T-helper 1 cell treated with Interleukin-12 subunit alpha and Interleukin-12 subunit beta and Interleukin-4 antibody, amounts not matched to agents 30 μg/mL and 1 μg/mL, for 36 hours (primary cell): ENCODE measurements around the gene HNRNPM.

ENCODE experiments used
- H3K27ac Mint-ChIP-seq: one replicate; pipeline ENCODE4 v1.8.0; 2021; ENCODE audit warnings: mild to moderate bottlenecking, mixed read lengths
- H3K27me3 Mint-ChIP-seq: one replicate; pipeline ENCODE4 v1.8.0; 2021; ENCODE audit warnings: low read depth, mixed read lengths
- H3K36me3 Mint-ChIP-seq: one replicate; pipeline ENCODE4 v1.8.0; 2021; ENCODE audit warnings: low read depth, mixed read lengths
- H3K4me1 Mint-ChIP-seq: one replicate; pipeline ENCODE4 v1.8.0; 2021; ENCODE audit warnings: low read depth, mixed read lengths
- H3K4me3 Mint-ChIP-seq: one replicate; pipeline ENCODE4 v1.8.0; 2021; ENCODE audit warnings: mild to moderate bottlenecking, moderate library complexity, mixed read lengths
- H3K9me3 Mint-ChIP-seq: one replicate; pipeline ENCODE4 v1.8.0; 2021; ENCODE audit warnings: mixed read lengths

HNRNPM gene

DNA sequence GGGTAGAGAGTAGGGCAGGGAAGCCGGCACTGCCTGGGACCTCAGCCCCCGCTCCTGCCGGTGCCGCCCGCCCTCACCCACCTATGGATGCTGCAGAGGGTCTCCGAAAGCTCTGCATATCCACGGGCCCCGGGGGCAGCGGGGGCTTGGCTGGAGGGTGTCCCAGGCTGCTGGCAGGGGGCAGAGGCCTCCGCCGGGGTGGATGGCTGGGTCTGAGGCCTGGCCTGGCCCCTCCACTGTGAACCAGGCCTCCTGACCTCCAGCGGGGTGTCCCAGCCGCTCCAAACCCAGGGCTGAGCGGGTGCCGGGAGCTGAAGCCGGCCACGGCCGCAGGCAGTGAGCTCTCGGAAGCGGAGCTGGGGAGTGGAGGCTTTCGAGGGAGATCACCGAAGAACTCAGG, 53.5 kb downstream of the HNRNPM start:
- Mint-ChIP-seq H3K36me3 (no peaks in the 10 kb centered on the region), H3K4me1 (peaks cover 11% of the 10 kb centered on the region), H3K4me3 (no peak overlapping the region), H3K27ac (no peak overlapping the region), H3K9me3 (no peaks in the 10 kb centered on the region), H3K27me3 (no peaks in the 10 kb centered on the region)

DNA sequence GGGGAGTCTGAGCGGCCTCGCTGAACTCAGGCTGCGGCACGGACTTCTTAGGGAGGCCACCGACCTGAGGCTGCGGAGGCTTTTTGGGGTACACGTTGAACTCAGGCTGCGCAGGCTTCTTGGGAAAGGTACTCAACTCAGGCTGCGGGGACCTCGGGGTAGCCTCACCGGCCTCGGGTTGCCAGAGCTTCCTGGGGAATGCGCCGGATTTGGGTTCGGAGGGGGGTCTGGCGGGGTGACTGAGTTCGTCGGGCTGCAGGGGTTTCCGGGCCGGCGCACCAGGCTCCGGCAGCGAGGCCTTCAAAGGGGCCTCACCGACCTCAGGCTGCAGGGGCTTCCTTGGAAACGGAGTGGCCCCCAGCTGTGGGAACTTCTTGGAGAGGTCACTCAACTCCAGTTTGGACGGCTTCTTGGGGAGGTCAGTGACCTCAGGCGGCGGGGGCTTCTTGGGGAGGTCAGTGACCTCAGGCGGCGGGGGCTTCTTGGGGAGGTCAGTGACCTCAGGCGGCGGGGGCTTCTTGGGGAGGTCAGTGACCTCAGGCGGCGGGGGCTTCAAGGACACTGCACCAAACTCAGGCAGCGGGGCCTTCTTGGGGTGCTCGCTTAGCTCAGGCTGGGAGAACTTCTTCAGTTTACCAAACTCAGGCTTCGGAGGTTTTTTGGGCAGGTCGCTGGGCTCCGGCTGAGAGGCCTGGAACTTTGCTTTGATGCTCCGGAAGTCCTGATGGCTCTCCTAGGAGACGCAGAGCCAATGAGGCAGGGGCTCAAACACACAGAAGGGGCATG, 54.5 kb downstream of the HNRNPM start:
- Mint-ChIP-seq H3K36me3 (no peaks in the 10 kb centered on the region), H3K4me1 (peaks cover 14% of the 10 kb centered on the region), H3K4me3 (no peak overlapping the region), H3K27ac (no peak overlapping the region), H3K27me3 (no peaks in the 10 kb centered on the region), H3K9me3 (no peaks in the 10 kb centered on the region)

DNA sequence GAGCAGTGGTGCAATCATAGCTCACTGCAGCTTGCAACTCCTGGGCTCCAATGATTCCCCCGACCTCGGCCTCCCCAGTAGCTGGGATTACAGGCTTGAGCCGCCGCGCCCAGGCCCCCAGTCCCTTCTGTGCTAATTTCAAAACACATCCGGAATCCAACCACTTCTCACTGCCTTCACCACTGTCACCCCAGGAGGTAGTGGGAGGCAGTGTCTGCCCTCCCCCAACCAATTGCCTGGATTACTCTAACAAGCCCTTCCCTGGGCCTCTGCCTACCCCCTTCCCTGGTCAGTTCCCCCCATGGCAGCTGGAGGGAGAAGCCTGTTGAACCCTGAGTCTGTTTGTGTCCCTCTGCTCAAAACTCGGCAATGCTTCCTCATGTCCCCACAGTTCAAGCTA, 55.4 kb downstream of the HNRNPM start:
- H3K9me3 Mint-ChIP-seq: no peaks in the 10 kb centered on the region
- peak overlapping the region; percentile 50 for H3K27ac Mint-ChIP-seq
- H3K36me3 Mint-ChIP-seq: no peaks in the 10 kb centered on the region
- H3K4me1 Mint-ChIP-seq: peaks cover 15% of the 10 kb centered on the region
- H3K27me3 Mint-ChIP-seq: no peaks in the 10 kb centered on the region
- no peak overlapping the region for H3K4me3 Mint-ChIP-seq

DNA sequence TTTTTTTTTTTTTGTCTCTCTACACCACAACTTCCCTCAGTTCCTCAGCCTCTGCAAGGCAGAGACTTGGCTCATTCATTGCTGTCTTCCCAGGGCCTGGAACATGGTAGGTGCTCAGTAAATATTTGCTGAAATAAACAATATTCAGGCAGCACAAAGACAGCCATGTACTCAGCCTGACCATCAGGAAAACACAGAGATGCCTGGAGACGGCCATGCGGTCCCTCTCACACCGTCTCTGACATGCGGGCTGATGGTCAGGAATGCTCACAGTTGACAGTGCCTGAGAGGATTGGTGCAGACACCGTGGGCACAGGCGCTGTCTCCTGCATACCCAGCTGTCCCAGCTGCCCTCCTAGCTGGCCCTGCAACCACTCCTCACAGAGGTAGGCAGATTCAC, 56.7 kb downstream of the HNRNPM start:
- no peaks in the 10 kb centered on the region for H3K27me3 Mint-ChIP-seq
- peaks cover 17% of the 10 kb centered on the region for H3K4me1 Mint-ChIP-seq
- H3K36me3 Mint-ChIP-seq: no peaks in the 10 kb centered on the region
- no peak overlapping the region for H3K4me3 Mint-ChIP-seq
- H3K27ac Mint-ChIP-seq: no peak overlapping the region
- H3K9me3 Mint-ChIP-seq: no peaks in the 10 kb centered on the region

DNA sequence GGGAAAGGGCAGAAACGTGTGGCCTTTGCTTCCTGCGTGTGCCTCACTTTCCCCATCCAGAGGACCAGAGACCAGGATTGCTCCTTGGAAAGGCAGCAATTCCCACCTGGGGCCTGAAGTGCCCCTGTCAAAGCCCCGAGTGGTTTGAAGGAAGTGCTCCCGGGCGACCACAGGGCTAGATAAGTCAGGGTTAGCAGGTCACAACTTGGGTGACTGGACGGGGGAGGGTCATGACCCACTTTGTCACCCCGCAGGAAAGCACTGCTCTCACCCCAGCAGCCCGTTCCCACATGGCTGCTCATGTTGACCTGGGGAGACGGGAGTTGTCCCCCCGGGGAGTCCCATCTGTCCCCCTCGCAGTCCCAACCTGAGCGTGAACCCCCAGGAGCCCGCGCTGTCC, 57.2 kb downstream of the HNRNPM start:
- H3K4me1 Mint-ChIP-seq: peaks cover 17% of the 10 kb centered on the region
- no peaks in the 10 kb centered on the region for H3K27me3 Mint-ChIP-seq
- no peaks in the 10 kb centered on the region for H3K36me3 Mint-ChIP-seq
- no peaks in the 10 kb centered on the region for H3K9me3 Mint-ChIP-seq
- no peak overlapping the region for H3K4me3 Mint-ChIP-seq
- no peak overlapping the region for H3K27ac Mint-ChIP-seq

DNA sequence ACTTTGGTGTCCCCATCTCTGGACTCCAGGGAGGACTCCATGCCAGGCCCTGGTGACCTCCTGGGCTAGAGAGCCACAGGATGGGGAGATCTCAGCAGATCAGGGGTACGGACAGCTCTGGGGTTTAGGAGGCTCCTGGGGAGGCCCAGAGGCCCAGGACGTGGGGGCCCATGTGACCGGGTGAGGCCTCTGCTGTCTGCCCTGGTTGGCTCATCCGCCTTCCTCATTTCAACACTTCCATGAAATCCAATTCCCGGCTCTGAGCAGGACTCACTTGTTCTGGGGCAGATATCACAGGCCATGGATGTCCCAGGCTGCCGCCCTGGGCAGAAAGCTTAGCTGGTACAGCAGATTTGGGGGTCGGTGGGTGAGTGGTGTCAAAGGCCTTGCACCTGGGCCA, 58.7 kb downstream of the HNRNPM start:
- Mint-ChIP-seq H3K36me3 (no peaks in the 10 kb centered on the region), H3K9me3 (no peaks in the 10 kb centered on the region), H3K4me1 (peaks cover 17% of the 10 kb centered on the region), H3K27ac (no peak overlapping the region), H3K4me3 (no peak overlapping the region), H3K27me3 (no peaks in the 10 kb centered on the region)

DNA sequence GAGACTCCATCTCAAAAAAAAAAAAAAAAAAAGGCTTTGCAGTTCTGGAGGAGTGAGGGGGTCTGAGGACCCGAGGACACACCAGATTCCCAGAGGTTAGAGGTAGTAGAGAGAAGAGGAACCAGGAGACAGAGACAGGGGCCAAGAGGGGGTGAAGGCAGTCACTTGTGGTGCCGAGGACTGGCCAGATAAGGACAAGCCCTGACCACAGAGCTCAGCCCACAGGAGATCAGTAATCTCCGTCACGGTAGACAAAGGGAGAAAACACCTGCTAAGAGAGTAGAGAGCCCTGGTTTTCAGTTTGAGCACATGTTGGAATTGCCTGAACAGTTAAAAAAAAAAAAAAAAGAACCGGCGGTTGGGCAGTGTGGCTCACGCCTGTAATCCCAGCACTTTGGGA, 59.4 kb downstream of the HNRNPM start:
- H3K4me1 Mint-ChIP-seq: peaks cover 17% of the 10 kb centered on the region
- no peak overlapping the region for H3K27ac Mint-ChIP-seq
- no peaks in the 10 kb centered on the region for H3K36me3 Mint-ChIP-seq
- H3K9me3 Mint-ChIP-seq: no peaks in the 10 kb centered on the region
- no peaks in the 10 kb centered on the region for H3K27me3 Mint-ChIP-seq
- peak overlapping the region; percentile 17 for H3K4me3 Mint-ChIP-seq

DNA sequence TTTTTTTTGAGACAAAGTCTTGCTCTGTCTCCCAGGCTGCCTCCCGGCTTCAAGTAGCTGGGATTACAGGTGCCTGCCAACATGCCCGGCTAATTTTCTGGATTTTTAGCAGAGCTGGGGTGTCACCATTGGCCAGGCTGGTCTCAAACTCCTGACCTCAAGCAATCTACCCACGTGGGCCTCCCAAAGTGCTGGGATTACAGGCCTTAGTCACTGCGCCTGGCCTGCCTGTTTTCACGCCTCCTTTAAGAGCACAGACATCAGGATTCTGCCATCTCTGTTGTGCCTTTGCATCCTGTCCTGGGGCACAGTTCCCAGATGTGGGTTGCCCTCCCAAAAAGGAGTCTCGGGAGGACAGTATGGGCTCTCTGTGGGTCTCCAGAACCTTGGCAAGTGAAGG, 60.1 kb downstream of the HNRNPM start:
- no peak overlapping the region for H3K27ac Mint-ChIP-seq
- H3K36me3 Mint-ChIP-seq: no peaks in the 10 kb centered on the region
- H3K4me1 Mint-ChIP-seq: peaks cover 17% of the 10 kb centered on the region
- peak overlapping the region; percentile 75 for H3K4me3 Mint-ChIP-seq
- H3K27me3 Mint-ChIP-seq: no peaks in the 10 kb centered on the region
- H3K9me3 Mint-ChIP-seq: no peaks in the 10 kb centered on the region

DNA sequence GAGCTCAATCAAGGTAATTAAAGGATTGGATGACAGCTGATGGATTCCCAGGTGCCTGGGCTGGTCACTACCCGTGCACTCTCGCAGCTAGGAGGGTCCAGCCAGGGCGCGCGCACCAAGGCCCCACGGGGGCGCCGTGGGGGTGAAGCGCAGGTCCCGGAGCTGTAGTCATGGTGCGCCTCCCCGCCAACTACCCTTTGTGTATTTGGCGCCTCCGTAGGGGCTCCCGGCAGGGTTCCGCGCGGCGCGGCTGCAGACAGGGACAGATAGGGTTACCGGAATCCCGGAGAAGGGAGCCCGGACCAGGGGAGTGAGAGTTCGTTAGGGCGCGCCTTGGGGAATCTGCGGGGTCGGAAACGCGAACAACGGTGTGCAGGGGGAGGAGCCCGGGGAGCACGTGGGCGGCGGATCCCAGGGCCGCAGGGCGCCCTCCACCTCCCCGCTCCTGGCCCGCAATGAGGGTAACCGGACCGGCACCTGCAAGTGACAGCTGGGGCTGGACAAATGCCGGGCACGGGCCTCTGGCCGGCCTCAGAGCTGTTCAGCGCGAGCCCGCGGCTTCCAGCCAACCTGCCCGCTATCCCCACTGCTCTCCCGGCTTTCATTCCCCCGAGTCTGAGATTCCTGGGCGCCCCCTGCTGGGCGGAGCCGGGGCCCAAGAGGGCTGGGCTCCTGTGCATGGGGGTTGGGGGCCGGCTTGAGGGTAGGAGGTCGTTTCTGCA, 61.1 kb downstream of the HNRNPM start:
- H3K27me3 Mint-ChIP-seq: no peaks in the 10 kb centered on the region
- H3K4me3 Mint-ChIP-seq: peak overlapping the region; percentile 84
- H3K27ac Mint-ChIP-seq: peak overlapping the region; percentile 36

DNA sequence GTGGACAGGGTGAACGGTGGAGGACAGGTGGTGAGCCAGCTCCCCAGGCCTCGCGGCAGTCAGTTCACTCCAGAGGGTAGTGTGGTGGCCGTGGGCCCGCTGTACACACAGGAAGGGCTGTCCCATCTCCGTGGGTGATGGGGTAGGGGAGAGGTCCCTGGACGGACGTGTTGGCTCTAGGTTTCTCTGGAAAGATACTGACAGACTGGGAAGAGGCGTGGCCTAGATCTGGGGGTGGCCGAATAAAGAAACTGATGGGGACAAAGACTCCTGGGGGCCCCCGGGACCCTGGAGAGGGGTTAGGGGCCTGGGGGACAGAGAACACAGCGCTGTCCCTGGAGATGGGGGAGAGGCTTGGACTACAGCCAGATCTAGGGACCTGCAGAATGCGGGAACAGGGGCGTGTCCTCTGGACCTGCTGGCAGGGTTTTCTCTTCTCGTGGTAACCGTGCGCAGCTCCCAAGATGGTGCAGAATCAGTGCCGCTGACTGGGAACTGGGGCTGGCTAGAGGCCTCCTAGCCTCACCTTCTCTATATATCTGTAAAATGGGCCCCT, 61.7 kb downstream of the HNRNPM start:
- H3K4me3 Mint-ChIP-seq: peak overlapping the region; percentile 23
- peak overlapping the region; percentile 36 for H3K27ac Mint-ChIP-seq
- H3K9me3 Mint-ChIP-seq: no peaks in the 10 kb centered on the region
- peaks cover 11% of the 10 kb centered on the region for H3K4me1 Mint-ChIP-seq
- H3K27me3 Mint-ChIP-seq: no peaks in the 10 kb centered on the region
- no peaks in the 10 kb centered on the region for H3K36me3 Mint-ChIP-seq

More for the DNA sequence above, 61.1 kb downstream of the HNRNPM start:
- Mint-ChIP-seq H3K4me1 (peaks cover 11% of the 10 kb centered on the region), H3K36me3 (no peaks in the 10 kb centered on the region), H3K9me3 (no peaks in the 10 kb centered on the region)

DNA sequence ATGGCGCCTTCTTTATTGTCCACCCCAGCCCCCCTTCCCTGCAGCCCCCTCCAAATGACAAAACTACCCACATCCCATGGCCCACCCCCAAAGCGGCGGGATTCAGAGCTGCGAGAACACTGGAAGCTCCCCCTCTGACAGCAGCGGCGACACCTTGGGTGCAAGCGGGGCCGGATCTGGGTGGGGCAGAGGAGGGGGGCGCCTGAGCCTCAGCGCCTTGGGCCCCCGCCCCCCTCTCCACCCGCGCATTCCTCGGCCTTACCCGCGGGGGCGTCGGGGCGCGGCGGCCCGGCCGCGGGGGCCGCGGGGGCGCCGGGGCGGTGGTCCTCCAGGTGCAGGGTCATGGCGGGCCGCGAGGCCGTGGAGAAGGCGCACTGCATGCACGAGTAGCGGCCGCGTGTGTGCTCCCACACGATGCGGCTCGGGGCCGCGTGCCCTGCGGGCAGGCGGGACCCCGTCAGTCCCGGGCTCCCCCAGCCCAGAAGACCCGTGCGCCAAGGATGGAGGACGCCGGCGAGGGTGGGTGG, 65.9 kb downstream of the HNRNPM start:
- Mint-ChIP-seq H3K4me3 (no peak overlapping the region), H3K36me3 (peaks cover 14% of the 10 kb centered on the region), H3K27ac (no peak overlapping the region), H3K4me1 (peaks cover 26% of the 10 kb centered on the region), H3K27me3 (no peaks in the 10 kb centered on the region), H3K9me3 (no peaks in the 10 kb centered on the region)

DNA sequence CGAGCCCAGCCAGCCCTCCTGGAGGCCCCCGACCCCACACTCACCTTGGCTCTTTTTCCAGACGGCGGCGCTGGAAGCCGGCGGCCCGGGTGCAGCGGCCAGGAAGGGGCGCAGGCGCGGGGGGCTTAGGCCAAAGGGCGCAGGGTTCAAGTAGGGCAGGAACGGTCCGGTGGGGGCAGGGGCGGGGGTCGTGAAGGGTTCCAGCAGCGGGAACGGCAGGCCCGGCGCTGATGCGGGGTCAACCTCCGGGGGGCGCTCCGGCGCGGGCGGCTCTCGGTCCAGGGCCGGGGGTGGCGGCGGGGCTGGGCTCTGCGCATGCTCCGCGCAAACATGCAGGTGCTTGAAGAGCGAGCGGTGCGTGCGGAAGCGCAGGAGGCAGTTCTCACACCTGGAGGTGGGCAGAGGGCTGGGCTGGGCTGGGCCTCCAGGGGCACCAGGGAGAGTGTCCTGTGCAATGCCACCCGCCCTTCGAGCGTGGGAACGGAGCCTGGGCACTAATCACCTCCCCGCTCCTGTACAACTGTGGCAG, 66.9 kb downstream of the HNRNPM start:
- H3K9me3 Mint-ChIP-seq: no peaks in the 10 kb centered on the region
- peaks cover 16% of the 10 kb centered on the region for H3K36me3 Mint-ChIP-seq
- H3K27me3 Mint-ChIP-seq: no peaks in the 10 kb centered on the region
- H3K27ac Mint-ChIP-seq: no peak overlapping the region
- H3K4me1 Mint-ChIP-seq: peaks cover 28% of the 10 kb centered on the region
- no peak overlapping the region for H3K4me3 Mint-ChIP-seq

DNA sequence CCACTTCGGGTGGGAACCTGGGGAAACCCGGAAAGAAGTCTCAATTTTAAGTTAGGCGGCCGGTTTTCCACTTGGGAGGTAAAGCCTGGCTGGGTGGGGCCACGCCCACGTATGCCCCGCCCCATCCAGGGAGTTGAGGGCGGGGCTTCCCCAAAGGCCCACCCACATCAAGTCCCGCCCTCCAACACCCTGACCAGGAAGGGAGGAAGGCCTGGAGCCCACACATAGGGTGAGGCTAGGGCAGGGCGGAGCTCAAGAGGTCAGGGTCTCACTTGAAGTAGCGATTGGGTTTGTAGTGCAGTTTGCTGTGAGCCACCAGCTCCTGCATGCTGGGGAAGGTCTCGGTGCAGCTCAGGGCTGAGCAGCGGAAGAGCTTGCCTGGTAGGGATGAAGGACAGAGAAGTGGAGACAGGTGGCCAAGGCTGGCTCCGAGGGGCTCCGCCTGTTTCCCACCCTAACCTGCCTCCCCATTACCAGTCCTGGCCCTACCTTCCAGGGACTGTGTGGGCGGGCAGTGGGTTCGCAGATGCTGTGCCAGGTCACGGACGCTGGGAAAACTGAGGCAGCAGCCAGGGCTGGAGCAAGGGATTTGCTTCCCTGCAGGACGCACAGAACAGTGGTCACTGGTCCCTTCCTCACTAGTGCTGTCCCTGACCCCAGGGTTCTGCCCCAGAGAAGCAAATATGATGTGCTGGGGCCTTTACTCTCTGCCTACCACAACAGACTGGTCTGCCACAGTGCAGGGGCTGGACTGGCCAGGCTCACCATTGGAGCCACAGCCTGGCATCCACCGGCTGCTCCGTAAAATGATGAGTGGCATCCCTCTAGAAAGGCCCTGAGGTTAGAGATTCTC, 67.6 kb downstream of the HNRNPM start:
- Mint-ChIP-seq H3K4me3 (peak overlapping the region; percentile 67), H3K4me1 (peaks cover 31% of the 10 kb centered on the region), H3K9me3 (no peaks in the 10 kb centered on the region), H3K27me3 (no peaks in the 10 kb centered on the region), H3K27ac (peak overlapping the region; percentile 80), H3K36me3 (peaks cover 16% of the 10 kb centered on the region)
